Measurements from ENCODE around the gene RANBP10. TPM values are rescaled to one million over a fixed set of nuclear protein-coding genes. Genes with fewer than 3 reads are reported as not detected.
"Not testable (repeated sequence)": the region's sequence is repeated elsewhere in the genome, so short reads cannot be mapped to it uniquely, and the experiment has no call there.

Gene RANBP10
- total and polyA plus RNA-seq, 8 donors, result 16.8 to 45.8 (median 34.5) TPM

DNA sequence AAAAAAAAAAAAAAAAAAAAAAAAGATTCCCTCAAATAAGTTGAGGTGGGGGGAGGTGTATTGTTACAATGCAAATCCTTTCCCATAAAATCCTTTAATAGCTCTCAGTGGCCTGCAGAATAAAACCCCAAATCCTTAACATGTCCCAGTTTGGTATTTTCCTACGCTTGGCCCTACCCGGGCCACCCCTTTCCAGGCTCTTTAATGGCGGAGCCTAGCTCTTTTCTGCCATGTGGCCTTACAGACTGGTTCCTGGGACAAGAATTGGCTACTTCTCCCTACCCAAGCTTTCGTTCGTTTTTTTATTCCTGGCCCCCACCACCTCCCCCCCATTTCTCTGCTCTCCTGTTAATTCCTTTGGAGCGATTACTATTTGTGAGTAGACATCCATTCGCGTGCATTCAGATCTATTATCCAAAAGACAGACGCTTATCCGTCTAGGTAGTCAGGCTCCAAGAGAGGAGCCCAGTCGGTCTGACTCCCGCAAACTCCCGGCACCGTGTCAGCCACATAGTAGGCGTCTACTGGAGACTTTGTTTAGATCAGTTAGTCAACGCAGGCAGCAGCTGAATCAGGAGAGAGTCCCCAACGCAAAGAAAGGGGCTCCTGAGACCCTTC is 34.9 kb upstream of the RANBP10 start:
- peak overlapping the region; percentile 97 to 100 for H3K27ac ChIP-seq
- DNase-seq, result no peak
- no peaks in the 10 kb centered on the region for H3K27me3 ChIP-seq
- H3K4me1 ChIP-seq, result peaks cover 30 to 42% of the 10 kb centered on the region in 2 donors
- intact Hi-C loops (cut with DNase I), result no loop called here
- no peaks in the 10 kb centered on the region for H3K9me3 ChIP-seq
- no peaks in the 10 kb centered on the region for H3K36me3 ChIP-seq
- ATAC-seq, result no peak
- TF ChIP-seq, protein P1, sequence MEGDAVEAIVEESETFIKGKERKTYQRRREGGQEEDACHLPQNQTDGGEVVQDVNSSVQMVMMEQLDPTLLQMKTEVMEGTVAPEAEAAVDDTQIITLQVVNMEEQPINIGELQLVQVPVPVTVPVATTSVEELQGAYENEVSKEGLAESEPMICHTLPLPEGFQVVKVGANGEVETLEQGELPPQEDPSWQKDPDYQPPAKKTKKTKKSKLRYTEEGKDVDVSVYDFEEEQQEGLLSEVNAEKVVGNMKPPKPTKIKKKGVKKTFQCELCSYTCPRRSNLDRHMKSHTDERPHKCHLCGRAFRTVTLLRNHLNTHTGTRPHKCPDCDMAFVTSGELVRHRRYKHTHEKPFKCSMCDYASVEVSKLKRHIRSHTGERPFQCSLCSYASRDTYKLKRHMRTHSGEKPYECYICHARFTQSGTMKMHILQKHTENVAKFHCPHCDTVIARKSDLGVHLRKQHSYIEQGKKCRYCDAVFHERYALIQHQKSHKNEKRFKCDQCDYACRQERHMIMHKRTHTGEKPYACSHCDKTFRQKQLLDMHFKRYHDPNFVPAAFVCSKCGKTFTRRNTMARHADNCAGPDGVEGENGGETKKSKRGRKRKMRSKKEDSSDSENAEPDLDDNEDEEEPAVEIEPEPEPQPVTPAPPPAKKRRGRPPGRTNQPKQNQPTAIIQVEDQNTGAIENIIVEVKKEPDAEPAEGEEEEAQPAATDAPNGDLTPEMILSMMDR (IDR thresholded peaks at IDR 0.05), result no peak
- H3K4me3 ChIP-seq, result peak overlapping the region; percentile 61 to 83

DNA sequence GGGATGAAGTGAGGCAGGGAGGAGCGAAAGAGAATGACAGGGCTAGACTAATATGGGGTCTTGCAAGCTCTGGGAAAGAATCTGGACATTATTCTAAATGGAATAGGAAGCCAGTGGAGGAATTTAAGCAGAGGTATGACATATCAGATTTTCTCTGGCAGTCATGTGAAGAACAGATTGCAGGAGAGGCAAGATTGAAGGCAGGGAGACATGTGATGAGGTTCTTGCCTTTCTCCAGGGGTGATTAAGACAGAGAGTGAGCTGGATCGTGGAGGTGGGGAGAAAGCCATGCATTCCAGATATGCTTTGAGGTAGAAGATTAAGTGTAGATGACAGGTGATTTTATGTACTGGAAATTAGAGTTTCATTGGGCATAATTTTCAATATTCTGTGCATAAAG is 31.5 kb upstream of the RANBP10 start:
- ATAC-seq (no peak), DNase-seq (no peak)
- no peaks in the 10 kb centered on the region for H3K36me3 ChIP-seq
- no peak overlapping the region for H3K27ac ChIP-seq
- no peaks in the 10 kb centered on the region for H3K27me3 ChIP-seq
- TF ChIP-seq, protein P1 (IDR thresholded peaks at IDR 0.05), result no peak
- no peak overlapping the region for H3K4me3 ChIP-seq
- intact Hi-C loops (cut with DNase I), result no loop called here
- H3K4me1 ChIP-seq, result peaks cover 0 to 18% of the 10 kb centered on the region in 2 donors
- no peaks in the 10 kb centered on the region for H3K9me3 ChIP-seq

DNA sequence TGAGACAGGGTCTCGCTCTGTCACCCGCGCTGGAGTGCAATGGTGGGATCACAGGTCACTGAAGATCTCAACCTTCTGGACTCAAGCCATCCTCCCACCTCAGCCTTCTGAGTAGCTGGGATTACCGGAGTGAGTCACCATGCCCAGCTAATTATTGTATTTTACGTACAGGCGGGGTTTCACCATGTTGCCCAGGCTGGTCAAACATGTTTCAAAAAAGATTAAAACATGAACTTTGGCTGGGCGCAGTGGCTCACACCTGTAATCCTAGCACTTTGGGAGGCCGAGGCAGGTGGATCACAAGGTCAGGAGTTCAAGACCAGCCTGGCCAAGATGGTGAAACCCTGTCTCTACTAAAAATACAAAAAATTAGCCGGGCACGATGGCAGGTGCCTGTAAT is 30.8 kb upstream of the RANBP10 start:
- ATAC-seq; H3K27me3 ChIP-seq; DNase-seq; H3K4me3 ChIP-seq; H3K9me3 ChIP-seq; H3K27ac ChIP-seq; H3K36me3 ChIP-seq; intact Hi-C loops (cut with DNase I): not testable (repeated sequence)
- H3K4me1 ChIP-seq, result peaks cover 2 to 22% of the 10 kb centered on the region in 2 donors

DNA sequence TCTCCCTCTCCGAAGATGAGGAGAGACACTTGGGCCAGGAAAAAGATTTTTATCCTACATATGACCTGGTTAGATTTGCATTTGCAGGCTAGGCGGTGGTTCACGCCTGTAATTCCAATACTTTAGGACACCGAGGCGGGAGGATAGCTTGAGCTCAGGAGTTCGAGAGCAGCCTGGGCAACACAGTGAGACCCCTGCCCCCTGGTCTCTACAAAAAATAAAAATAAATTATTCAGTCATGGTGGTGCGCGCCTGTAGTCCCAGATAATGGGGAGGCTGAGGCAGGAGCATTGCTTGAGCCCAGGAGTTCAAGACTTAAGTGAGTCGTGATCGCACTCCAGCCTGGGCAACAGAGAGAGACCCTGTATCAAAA is 27.9 kb upstream of the RANBP10 start:
- Histone ChIP-seq H3K27me3 (no peaks in the 10 kb centered on the region), H3K27ac (peak overlapping the region in 1 of 2 donors; percentile 48), H3K4me3 (peak overlapping the region; percentile 69 to 92), H3K36me3 (peaks cover 0 to 31% of the 10 kb centered on the region in 2 donors), H3K9me3 (no peaks in the 10 kb centered on the region), H3K4me1 (peaks cover 2 to 17% of the 10 kb centered on the region in 2 donors)
- DNase-seq (no peak), ATAC-seq (no peak)
- TF ChIP-seq, protein P1 (IDR thresholded peaks at IDR 0.05), result no peak
- intact Hi-C loops (cut with DNase I), result no loop called here

DNA sequence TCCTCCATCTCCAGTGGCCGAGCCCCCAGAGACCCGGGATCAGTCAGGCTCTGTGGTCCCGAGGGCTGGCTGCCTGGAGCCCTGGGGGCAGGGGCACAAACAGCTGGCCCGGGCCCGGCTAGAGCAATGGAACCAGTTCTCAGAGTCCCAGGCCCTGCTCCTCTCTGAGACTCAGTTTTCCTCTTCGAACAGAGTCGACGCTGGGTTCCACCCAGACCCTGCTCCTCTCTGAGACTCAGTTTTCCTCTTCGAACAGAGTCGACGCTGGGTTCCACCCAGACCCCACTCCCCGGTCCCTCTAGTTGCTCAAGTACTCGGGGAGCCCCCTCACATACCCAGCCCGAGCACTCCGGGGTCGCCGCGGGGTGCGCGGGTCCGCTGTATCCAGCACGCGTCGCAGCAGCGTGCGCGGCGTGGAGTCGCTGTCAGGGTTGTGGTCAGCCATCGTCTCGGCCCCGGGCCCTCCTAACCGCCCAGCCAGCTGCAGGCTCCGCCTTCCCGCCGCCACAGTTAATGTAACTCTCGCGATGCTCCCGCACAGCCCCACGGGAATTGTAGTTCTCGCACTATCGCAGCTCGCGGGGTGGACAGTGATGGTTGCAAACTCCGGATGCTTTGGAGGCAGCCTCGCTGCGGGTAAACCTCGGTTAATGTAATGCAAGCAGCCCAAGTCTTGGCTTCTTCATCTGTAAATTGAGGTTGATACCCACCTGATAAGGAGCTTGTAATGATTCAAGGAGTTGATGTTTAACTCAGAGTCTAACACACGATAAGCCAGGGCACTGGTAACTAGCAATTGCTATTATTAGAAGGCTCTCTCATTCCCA is 27.3 kb upstream of the RANBP10 start:
- H3K27me3 ChIP-seq, result no peaks in the 10 kb centered on the region
- peak overlapping the region in 1 of 2 donors; percentile 48 for H3K27ac ChIP-seq
- DNase-seq (peak; percentile 89 to 97 (median 93)), ATAC-seq (peak; percentile 100)
- peaks cover 2 to 17% of the 10 kb centered on the region in 2 donors for H3K4me1 ChIP-seq
- TF ChIP-seq, protein P1 (IDR thresholded peaks at IDR 0.05), result no peak
- peak overlapping the region; percentile 69 to 92 for H3K4me3 ChIP-seq
- intact Hi-C loops (cut with DNase I), result no loop called here
- no peaks in the 10 kb centered on the region for H3K9me3 ChIP-seq
- H3K36me3 ChIP-seq, result peaks cover 0 to 37% of the 10 kb centered on the region in 2 donors
